Ovary (tissue), 9 donors: ENCODE results near the gene RAB17. TPM values are rescaled to one million over a fixed set of nuclear protein-coding genes. Genes with fewer than 3 reads are reported as not detected.

Experiments used
- DNase-seq, 5 donors: peaks; one replicate each; pipeline ENCODE4 v3.0.0-alpha.2; 2019 to 2020
- H3K27ac ChIP-seq, 2 donors: fragments of 200-600 bp; one replicate each; pipeline versions ENCODE4 v1.5.1 to v1.8.0; 2019 to 2022
- H3K27me3 ChIP-seq: fragments of 200-600 bp; one replicate; pipeline ENCODE4 v1.8.0; 2022
- H3K36me3 ChIP-seq: fragments of 200-600 bp; sonication (generic); one replicate; pipeline ENCODE4 v1.5.1; 2019
- H3K4me1 ChIP-seq: one replicate; pipeline ENCODE4 v1.8.1; 2013; ENCODE audit warnings: mild to moderate bottlenecking, moderate library complexity; ENCODE audit not compliant: insufficient read depth
- H3K4me3 ChIP-seq: fragments of 200-600 bp; sonication (generic); one replicate; pipeline ENCODE4 v1.5.1; 2017
- H3K9me3 ChIP-seq, 2 donors: fragments of 200-600 bp in 1 of 2; sonication (generic) in 1 of 2; one replicate each; pipeline versions ENCODE4 v1.5.1 to v1.8.1; 2013 to 2019; ENCODE audit warnings: mild to moderate bottlenecking in 1 of 2, moderate library complexity in 1 of 2
- CTCF ChIP-seq, 3 donors: fragments of 450-650 bp in 2 of 3; fragments of 200-600 bp in 1 of 3; IDR thresholded peaks; one replicate each; pipeline versions ENCODE4 v1.5.1 to v1.8.0; 2016 to 2022; ENCODE audit warnings: antibody characterized with exemption in 3 of 3, mild to moderate bottlenecking in 1 of 3
- EP300 ChIP-seq: sonication (generic); formaldehyde crosslinking; IDR thresholded peaks from one replicate; pipeline ENCODE4 v1.6.1; 2017; ENCODE audit warnings: antibody characterized with exemption
- POLR2A ChIP-seq: fragments of 450-650 bp; IDR thresholded peaks from one replicate; pipeline ENCODE4 v1.6.1; 2017; ENCODE audit warnings: antibody characterized with exemption, mild to moderate bottlenecking, moderate library complexity
- WGBS, 3 donors: extraction: QIAGEN DNeasy Blood & Tissue Kit in 1 of 3; methylation state at CpG; one replicate each; pipeline versions ENCODE4 v1.1.5 to v1.1.7; 2013 to 2017; 5-methylcytosine and 5-hydroxymethylcytosine counted together
- intact Hi-C, 4 donors: fragments of 100-400 bp; cut with DNase I; formaldehyde crosslinking; loops; one replicate each; pipeline versions ENCODE4 v1.11.0 to v1.15.1; 2022 to 2023
- polyA plus RNA-seq, 2 donors: library from polyadenylated mRNA; stranded (reverse); fragments of 200-250 nt in 1 of 2; fragments of 350-450 nt in 1 of 2; fragmentation: Illumina TruSeq in 1 of 2; extraction: RNeasy Lipid Tissue Mini Kit (QIAGEN cat#74804) in 1 of 2; gene quantifications; one replicate each; pipeline ENCODE4 v1.2.3, GENCODE V29; 2013 to 2014
- total RNA-seq, 7 donors: library from RNA; depleted of rRNA in 2 of 7; stranded (reverse); fragments of >200 nt in 2 of 7; fragmentation: NEBNext Ultra II Directional in 3 of 7; extraction: Animal tissue kit (Norgen Biotek cat#: 25700) in 3 of 7; gene quantifications; one replicate each; pipeline versions ENCODE4 v1.1.0 to v1.2.4, GENCODE V29; 2016 to 2023
- donor health status: DM: no; HTN: no; CAD: no; lungs with moderate emphysema.
- donor health status: DM: no; HTN: no; CAD: no.
- donor health status: Bipolar disorder and iron deficiency.
- donor health status: DM: yes; HTN: yes; CAD: no.
- donor health status: DM: no; HTN: no; CAD: no.
- donor health status: DM: yes; HTN: yes; CAD: no.

The RAB17 gene
- total and polyA plus RNA-seq, 9 donors: 0.38 to 19.3 (median 4.3) TPM

GRCh38 chr2:237563816-237564215 is 26.7 kb downstream of the RAB17 start:
- peaks cover 7% of the 10 kb centered on the region for H3K4me1 ChIP-seq
- no peaks in the 10 kb centered on the region for H3K36me3 ChIP-seq
- TF ChIP-seq EP300 (no peak), POLR2A (no peak), CTCF (IDR thresholded peaks at IDR 0.05) (no peak)
- no peaks in the 10 kb centered on the region for H3K9me3 ChIP-seq
- no peak overlapping the region for H3K4me3 ChIP-seq
- DNase-seq: peak in 3 of 5 donors; percentile 26 to 52 (median 37)
- intact Hi-C loops: no loop called here
- 13 to 19% (median 18%) methylated on average over 14 of the region's 14 CpGs for WGBS, 3 donors
- H3K27me3 ChIP-seq: no peaks in the 10 kb centered on the region
- no peak overlapping the region for H3K27ac ChIP-seq

- WGBS, 3 donors: 84 to 92% (median 91%) methylated on average over 7 of the region's 7 CpGs
- intact Hi-C loops: loop anchor here in 1 of 4 donors (2.0 kb wide), 1 partner anchor 44 kb away; no protein-coding TSS in a partner anchor
- Histone ChIP-seq H3K4me1 (peaks cover 14% of the 10 kb centered on the region), H3K36me3 (no peaks in the 10 kb centered on the region), H3K27me3 (no peaks in the 10 kb centered on the region), H3K9me3 (no peaks in the 10 kb centered on the region), H3K4me3 (no peak overlapping the region), H3K27ac (no peak overlapping the region)
- peak in 2 of 5 donors; percentile 22 to 37 for DNase-seq
- no peak for TF ChIP-seq CTCF (IDR thresholded peaks at IDR 0.05)
- TF ChIP-seq POLR2A: no peak
- TF ChIP-seq EP300: no peak
Observed at GRCh38 chr2:237561221-237561620, 29.3 kb downstream of the RAB17 start.

- TF ChIP-seq CTCF (IDR thresholded peaks at IDR 0.05): peak in 1 of 3 donors; percentile 7
- TF ChIP-seq EP300: no peak
- no peaks in the 10 kb centered on the region for H3K9me3 ChIP-seq
- DNase-seq: peak; percentile 80 to 93 (median 87)
- no peaks in the 10 kb centered on the region for H3K36me3 ChIP-seq
- WGBS, 3 donors: 23 to 26% (median 24%) methylated on average over 22 of the region's 22 CpGs
- no peak overlapping the region for H3K27ac ChIP-seq
- H3K4me3 ChIP-seq: no peak overlapping the region
- intact Hi-C loops: loop anchor here in 1 of 4 donors (5.0 kb wide), 1 partner anchor 47 kb away; no protein-coding TSS in a partner anchor
- H3K27me3 ChIP-seq: no peaks in the 10 kb centered on the region
- peaks cover 14% of the 10 kb centered on the region for H3K4me1 ChIP-seq
Observed at GRCh38 chr2:237558961-237559641, 31.4 kb downstream of the RAB17 start.

GRCh38 chr2:237557633-237558015 is 32.9 kb downstream of the RAB17 start:
- Histone ChIP-seq H3K9me3 (no peaks in the 10 kb centered on the region), H3K4me3 (no peak overlapping the region), H3K27me3 (no peaks in the 10 kb centered on the region), H3K27ac (no peak overlapping the region), H3K36me3 (no peaks in the 10 kb centered on the region), H3K4me1 (peaks cover 14% of the 10 kb centered on the region)
- intact Hi-C loops: loop anchor here in 1 of 4 donors (5.0 kb wide), 1 partner anchor 45 kb away; no protein-coding TSS in a partner anchor
- 32 to 41% (median 36%) methylated on average over 4 of the region's 4 CpGs for WGBS, 3 donors
- no peak for TF ChIP-seq CTCF (IDR thresholded peaks at IDR 0.05)
- no peak for TF ChIP-seq POLR2A
- TF ChIP-seq EP300: no peak
- DNase-seq: peak in 1 of 5 donors; percentile 10
